SK-N-SH (cell line): Measurements from ENCODE around the gene LPP.

Source experiments
- ELF1 ChIP-seq: IDR thresholded peaks from 2 replicates; pipeline ENCODE4 v1.4.0; 2012
- EP300 ChIP-seq, 2 experiments: IDR thresholded peaks; 2 replicates each; pipeline versions ENCODE4 v1.4.0 to v1.6.1; 2012; ENCODE audit warnings: borderline replicate concordance in 1 of 2, low read depth in 1 of 2, low read length in 1 of 2
- POLR2AphosphoS5 ChIP-seq: IDR thresholded peaks from 2 replicates; pipeline ENCODE4 v1.6.1; 2012; ENCODE audit warnings: low read depth, low read length
- RCOR1 ChIP-seq: fragments of 150-350 bp; IDR thresholded peaks from 2 replicates; pipeline ENCODE4 v1.6.1; 2017; ENCODE audit warnings: antibody characterized with exemption, low read length
- SIN3A ChIP-seq: IDR thresholded peaks from 2 replicates; pipeline ENCODE4 v1.6.1; 2012; ENCODE audit warnings: low read depth, mild to moderate bottlenecking, low read length, moderate library complexity, borderline replicate concordance
- SMC3 ChIP-seq: IDR thresholded peaks from 2 replicates; pipeline ENCODE4 v1.6.1; 2012; ENCODE audit warnings: low read depth, low read length, improper control_type of control experiment
- TF ChIP-seq, protein P1 (sequence below): fragments of 200-600 bp; sonication (generic); IDR thresholded peaks from 2 replicates; pipeline ENCODE4 v1.6.1; 2017; ENCODE audit warnings: antibody characterized with exemption, mild to moderate bottlenecking, moderate library complexity
- TF ChIP-seq, protein P2 (sequence below): IDR thresholded peaks from 2 replicates; pipeline ENCODE4 v1.4.0; 2012; ENCODE audit warnings: low read depth
- TF ChIP-seq, protein P3 (sequence below): IDR thresholded peaks from 2 replicates; pipeline ENCODE4; 2012

DNA sequence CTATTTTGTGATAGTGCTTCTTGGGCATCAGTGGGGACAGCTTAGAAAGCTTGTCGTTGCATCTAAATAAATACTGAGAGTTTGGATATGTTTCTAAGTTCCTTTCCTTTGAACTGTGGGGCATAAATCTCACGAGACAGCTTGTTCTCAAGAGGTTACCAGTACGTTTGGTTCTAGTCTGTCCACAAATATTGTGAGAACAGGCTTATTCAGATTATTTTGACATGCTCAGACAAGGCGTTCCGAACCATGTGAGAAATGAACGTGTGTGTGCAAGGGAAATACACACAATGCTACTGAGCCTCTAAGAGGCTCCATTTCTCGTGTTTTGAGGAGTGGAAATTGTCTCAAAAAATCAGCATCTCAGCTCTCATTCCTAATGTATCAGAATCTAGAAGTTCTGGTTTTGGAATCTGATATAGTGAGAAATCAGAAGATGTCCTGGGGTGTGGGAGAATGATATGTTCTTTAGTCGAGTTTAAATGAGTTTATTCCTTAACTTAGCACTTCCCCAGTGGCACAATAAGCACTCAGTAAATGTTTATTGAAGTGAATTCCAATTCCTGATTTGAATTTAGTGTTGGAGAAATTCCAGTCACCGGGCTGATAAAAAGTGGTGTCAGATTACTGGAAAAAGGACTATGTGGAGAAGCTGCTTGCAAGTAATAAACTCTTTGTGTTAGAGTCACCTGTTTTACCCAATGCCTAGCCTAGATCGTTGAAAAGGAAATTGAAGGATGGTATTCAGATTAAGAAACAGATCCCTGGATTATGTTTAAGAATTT lies 481.5 kb downstream of the LPP start:
- TF ChIP-seq, protein P1, sequence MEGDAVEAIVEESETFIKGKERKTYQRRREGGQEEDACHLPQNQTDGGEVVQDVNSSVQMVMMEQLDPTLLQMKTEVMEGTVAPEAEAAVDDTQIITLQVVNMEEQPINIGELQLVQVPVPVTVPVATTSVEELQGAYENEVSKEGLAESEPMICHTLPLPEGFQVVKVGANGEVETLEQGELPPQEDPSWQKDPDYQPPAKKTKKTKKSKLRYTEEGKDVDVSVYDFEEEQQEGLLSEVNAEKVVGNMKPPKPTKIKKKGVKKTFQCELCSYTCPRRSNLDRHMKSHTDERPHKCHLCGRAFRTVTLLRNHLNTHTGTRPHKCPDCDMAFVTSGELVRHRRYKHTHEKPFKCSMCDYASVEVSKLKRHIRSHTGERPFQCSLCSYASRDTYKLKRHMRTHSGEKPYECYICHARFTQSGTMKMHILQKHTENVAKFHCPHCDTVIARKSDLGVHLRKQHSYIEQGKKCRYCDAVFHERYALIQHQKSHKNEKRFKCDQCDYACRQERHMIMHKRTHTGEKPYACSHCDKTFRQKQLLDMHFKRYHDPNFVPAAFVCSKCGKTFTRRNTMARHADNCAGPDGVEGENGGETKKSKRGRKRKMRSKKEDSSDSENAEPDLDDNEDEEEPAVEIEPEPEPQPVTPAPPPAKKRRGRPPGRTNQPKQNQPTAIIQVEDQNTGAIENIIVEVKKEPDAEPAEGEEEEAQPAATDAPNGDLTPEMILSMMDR, result no peak
- TF ChIP-seq, protein P2, sequence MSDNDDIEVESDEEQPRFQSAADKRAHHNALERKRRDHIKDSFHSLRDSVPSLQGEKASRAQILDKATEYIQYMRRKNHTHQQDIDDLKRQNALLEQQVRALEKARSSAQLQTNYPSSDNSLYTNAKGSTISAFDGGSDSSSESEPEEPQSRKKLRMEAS, result no peak
- TF ChIP-seq, protein P3, sequence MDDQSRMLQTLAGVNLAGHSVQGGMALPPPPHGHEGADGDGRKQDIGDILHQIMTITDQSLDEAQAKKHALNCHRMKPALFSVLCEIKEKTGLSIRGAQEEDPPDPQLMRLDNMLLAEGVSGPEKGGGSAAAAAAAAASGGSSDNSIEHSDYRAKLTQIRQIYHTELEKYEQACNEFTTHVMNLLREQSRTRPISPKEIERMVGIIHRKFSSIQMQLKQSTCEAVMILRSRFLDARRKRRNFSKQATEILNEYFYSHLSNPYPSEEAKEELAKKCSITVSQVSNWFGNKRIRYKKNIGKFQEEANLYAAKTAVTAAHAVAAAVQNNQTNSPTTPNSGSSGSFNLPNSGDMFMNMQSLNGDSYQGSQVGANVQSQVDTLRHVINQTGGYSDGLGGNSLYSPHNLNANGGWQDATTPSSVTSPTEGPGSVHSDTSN, result no peak
- TF ChIP-seq POLR2AphosphoS5 (no peak), SIN3A (no peak), ELF1 (no peak), SMC3 (no peak), RCOR1 (no peak), EP300 (IDR thresholded peaks at IDR 0.05; ENCODE audit: borderline replicate concordance in 1 of 2, low read depth in 1 of 2, low read length in 1 of 2) (no peak)
